Bronchial epithelial cell (primary cell): Measurements from ENCODE around the gene DRAXIN. TPM values are rescaled to one million over a fixed set of nuclear protein-coding genes. Genes with fewer than 3 reads are reported as not detected.
A peak's percentile ranks its signal among the peaks of the same experiment; 100 is the strongest.

Experiments used
- DNase-seq: peaks from one replicate; pipeline ENCODE4 v3.0.0-alpha.2; 2010; ENCODE audit warnings: low read depth
- FAIRE-seq: peaks from 2 replicates; lab custom pipeline; 2011; peaks lifted over from hg19 to GRCh38; lab: Jason Lieb, UNC
- H3K27me3 ChIP-seq: 2 replicates; pipeline ENCODE4 v1.5.1; 2011; ENCODE audit warnings: low read length; ENCODE audit not compliant: control insufficient read depth, insufficient read depth
- H3K36me3 ChIP-seq: 2 replicates; pipeline ENCODE4 v1.5.1; 2011; ENCODE audit warnings: low read length; ENCODE audit not compliant: control insufficient read depth, insufficient read depth
- H3K4me3 ChIP-seq: 2 replicates; pipeline ENCODE4 v1.5.1; 2011; ENCODE audit warnings: mild to moderate bottlenecking, low read depth, low read length, control low read depth
- CTCF ChIP-seq: IDR thresholded peaks from 2 replicates; pipeline ENCODE4 v1.5.1; 2011; ENCODE audit warnings: mild to moderate bottlenecking, moderate library complexity, low read length, control low read depth, inconsistent platforms; ENCODE audit not compliant: insufficient read depth, severe bottlenecking
- total RNA-seq: library from RNA; depleted of rRNA; stranded (reverse); fragments of >200 nt; gene quantifications from 2 replicates; pipeline ENCODE4 v1.2.1, GENCODE V29; 2014

The DRAXIN gene
- total RNA-seq, 1 donor from 2014 or later: not detected

DNA sequence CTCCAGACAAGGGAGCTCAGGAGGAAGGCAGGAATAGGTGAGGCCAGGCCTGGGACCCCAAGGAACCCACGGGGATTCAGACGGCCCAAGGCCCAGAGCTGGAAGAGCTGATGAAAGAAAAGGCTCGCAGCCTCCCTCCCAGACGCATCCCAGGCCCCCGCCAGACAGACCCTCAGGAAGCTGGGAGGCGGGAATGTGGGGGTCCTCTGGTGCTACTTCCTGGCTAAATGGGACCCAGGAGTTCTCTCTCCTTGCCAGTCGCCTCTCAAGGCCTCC is 37.7 kb upstream of the DRAXIN start:
- Histone ChIP-seq H3K36me3 (peaks cover 13% of the 10 kb centered on the region), H3K27me3 (no peaks in the 10 kb centered on the region), H3K4me3 (peak overlapping the region; percentile 81)
- no peak for DNase-seq
- no peak for TF ChIP-seq CTCF
- FAIRE-seq: no peak

DNA sequence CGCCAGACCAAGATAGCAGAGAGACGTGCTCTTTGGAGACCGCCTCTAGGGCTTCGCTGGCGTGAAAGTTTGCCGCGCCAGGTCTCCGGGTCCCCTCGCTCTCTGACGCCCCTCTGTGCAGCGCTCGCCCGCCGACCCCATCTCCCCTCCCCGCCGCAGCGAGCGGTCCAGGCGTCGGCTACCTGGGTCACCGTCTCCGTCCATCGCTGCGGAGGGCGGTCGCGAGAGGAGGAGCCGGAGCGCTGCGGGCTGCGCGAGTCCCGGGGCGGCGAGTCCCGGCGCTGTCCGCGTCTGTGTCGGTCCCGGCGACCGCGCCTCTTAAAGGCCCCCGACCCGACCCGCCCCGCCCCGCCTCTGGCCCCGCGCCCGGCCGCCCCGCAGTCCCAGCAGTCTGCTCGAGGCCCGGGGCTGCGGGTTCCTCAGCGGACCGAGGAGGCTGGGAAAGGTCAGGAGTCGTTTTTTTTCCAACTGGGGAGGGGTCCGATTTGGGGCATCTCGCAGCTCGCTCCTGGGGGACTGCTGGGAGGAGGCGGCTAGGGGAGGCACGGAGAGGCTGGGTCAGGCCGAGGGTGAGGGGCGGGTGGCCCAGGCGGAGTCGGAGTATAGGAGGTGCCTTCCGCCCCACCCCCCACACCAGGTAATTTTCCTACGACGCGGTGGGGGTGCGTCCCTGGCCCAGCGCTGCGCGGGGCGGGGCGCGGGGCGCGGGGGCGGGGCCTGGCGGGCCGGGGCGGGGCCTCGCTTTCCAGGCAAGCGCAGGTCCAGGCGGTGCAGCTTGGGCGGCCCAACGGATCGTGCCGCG is 37.2 kb upstream of the DRAXIN start, which contains the start of the genes FBXO2 and FBXO44:
TSS of gene FBXO2 (minus strand) at position 293 of the 802 bp plus-strand sequence. CDS start at position 204, 89 bp downstream.
TSS of gene FBXO44 (plus strand) at position 741 of the 802 bp plus-strand sequence. CDS start 959 bp downstream, outside the sequence.
- Histone ChIP-seq H3K36me3 (peaks cover 13% of the 10 kb centered on the region), H3K27me3 (no peaks in the 10 kb centered on the region), H3K4me3 (peak within 1 kb of the TSS; percentile 81)
- TF ChIP-seq CTCF: no peak
- FAIRE-seq (no peak), DNase-seq (peak; percentile 32)

GRCh38 chr1:11654939-11655808 is 36.3 kb upstream of the DRAXIN start:
- no peak for FAIRE-seq
- peaks cover 13% of the 10 kb centered on the region for H3K36me3 ChIP-seq
- no peak for TF ChIP-seq CTCF
- H3K27me3 ChIP-seq: no peaks in the 10 kb centered on the region
- DNase-seq: no peak
- peak overlapping the region; percentile 81 for H3K4me3 ChIP-seq

GRCh38 chr1:11657654-11658053 is 33.9 kb upstream of the DRAXIN start:
- H3K27me3 ChIP-seq: no peaks in the 10 kb centered on the region
- no peak for TF ChIP-seq CTCF
- DNase-seq: no peak
- H3K4me3 ChIP-seq: no peak overlapping the region
- H3K36me3 ChIP-seq: peaks cover 22% of the 10 kb centered on the region
- FAIRE-seq: no peak

DNA sequence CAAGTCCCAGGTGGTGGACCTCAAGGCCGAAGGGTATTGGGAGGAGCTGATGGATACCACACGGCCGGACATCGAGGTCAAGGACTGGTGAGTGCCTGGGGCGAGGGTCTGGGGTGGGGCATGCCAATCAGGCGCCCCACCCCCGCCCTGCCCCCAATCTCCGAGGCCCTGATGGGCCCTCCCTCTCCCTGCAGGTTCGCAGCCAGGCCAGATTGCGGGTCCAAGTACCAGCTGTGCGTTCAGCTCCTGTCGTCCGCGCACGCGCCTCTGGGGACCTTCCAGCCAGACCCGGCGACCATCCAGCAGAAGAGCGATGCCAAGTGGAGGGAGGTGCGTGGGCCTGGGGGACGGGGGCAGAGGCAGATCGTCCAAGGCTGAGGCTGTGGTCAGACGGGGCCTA is 33.0 kb upstream of the DRAXIN start:
- no peaks in the 10 kb centered on the region for H3K27me3 ChIP-seq
- H3K4me3 ChIP-seq: no peak overlapping the region
- TF ChIP-seq CTCF: no peak
- FAIRE-seq (no peak), DNase-seq (no peak)
- H3K36me3 ChIP-seq: peaks cover 22% of the 10 kb centered on the region
